ENCODE data around the gene GLIPR1L2. TPM values are rescaled to one million over a fixed set of nuclear protein-coding genes. Genes with fewer than 3 reads are reported as not detected.

Gene GLIPR1L2
- polyA plus RNA-seq, 1 donor = 1.8 TPM

DNA sequence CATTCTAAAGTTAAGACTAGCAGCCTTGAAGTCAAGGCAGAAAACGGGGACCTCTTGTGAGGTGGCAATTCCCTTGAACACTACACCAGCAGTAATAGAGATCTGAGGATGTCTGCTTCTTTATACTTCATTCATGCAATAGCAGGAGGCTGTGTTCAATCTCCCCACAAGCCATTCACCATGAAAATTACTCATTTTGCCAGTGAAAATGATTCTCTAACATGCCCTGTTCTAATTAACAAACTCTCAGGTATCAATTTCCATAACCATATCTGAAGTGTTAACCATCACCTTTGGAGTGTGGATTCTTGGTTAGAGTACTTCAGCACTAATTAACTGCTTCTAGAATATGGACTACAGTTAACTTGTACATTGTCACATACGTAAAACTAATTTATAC, 86.2 kb downstream of the GLIPR1L2 start:
- DNase-seq (ENCODE audit: low read depth) = no peak

GRCh38 chr12:75478116-75478794, 87.4 kb downstream of the GLIPR1L2 start:
- DNase-seq (ENCODE audit: low read depth) = no peak

DNA sequence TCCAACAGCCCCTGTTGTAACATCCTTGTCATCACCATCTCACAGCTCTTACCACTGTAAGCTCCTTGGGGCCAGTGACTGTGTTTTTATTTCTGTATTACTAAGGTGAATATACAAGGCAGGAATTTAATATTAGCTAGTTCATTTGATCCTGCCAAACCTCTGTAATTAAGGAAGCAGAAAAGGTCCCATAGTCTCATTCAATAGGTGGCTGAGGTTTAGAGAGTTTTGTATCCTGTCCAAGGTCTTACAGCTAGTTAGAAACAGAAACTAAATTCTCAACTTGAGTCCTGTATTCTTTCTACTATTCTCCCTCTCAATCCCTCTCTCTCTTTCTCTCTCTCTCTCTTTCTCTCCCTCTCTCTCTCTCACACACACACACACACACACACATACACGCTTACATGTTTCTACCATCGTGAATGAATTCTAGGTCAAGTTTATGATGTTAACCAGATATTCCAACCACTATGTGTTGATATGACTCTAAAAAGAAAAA, 89.1 kb downstream of the GLIPR1L2 start:
- no peak for DNase-seq (ENCODE audit: low read depth)

DNA sequence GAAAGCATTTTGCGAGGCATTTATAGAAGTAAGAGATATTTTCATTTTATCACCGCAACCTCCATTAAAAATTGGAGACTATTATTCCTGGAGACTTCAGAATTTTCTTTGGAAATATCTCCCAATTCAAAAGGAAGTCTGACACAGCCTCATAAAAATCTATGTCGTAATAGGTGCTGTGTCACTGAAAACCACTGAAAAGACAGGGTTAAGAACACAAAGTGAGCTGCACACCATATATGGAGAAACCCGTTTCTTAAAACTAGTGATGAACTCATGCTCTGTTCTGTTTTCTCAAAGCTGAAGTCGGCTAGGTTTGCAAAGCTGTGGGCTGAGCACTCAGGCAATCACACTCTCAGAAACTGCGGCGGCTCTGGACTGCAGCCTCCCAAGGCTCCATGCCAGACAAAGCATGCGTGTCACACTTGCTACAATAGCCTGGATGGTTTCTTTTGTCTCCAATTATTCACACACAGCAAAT, 89.6 kb downstream of the GLIPR1L2 start, which contains the start of gene GLIPR1:
Gene GLIPR1 (plus strand): TSS at position 287 of the 481 bp plus-strand sequence. CDS start 126 bp downstream, at position 413.
- peak; percentile 51 for DNase-seq (ENCODE audit: low read depth)

DNA sequence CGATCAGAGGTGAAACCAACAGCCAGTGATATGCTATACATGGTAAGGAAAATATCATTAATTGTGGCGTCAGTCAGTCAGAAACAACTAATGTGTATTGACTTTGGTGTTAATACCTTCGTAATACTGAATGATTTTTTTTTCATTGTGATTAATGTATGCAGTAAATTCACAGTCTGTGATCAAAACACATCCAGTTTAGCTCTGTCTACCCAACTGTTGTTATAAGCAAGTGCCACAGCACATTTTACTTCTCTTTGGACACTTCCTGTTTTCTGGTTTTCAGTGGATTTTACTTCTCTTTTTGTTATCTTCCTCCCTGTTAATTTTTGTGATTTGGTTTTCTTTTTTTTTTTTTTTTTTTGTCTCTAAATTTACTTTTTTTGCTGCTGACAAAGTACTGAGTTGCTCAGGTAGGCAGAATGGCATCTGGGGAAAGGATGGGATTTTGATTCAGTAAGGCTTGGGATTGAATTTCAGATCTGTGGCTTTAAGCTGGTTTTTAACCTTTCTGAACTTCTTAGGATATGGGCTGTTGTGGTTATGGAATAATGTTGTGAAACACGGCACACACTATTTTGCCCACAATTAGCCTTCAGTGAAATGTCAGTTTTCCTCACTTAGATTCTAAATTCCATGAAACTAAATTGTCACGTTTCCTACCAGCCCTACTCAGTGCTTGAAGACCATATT, 90.3 kb downstream of the GLIPR1L2 start:
- DNase-seq (ENCODE audit: low read depth) = no peak

DNA sequence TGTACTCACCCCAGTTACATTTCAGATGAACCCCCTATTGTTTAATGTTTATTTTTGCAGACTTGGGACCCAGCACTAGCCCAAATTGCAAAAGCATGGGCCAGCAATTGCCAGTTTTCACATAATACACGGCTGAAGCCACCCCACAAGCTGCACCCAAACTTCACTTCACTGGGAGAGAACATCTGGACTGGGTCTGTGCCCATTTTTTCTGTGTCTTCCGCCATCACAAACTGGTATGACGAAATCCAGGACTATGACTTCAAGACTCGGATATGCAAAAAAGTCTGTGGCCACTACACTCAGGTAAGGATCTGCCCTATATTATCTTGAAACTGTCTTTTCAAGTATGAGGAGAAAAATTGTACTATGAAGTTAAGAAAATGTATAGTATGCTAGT, 90.9 kb downstream of the GLIPR1L2 start:
- no peak for DNase-seq (ENCODE audit: low read depth)

Other genes starting within 250 kb of the GLIPR1L2 start
- gene KCNC2, start 181.2 kb upstream of the GLIPR1L2 start, polyA plus RNA-seq (ENCODE audit: insufficient read length) = 0.38 TPM
- gene CAPS2, start 60.8 kb upstream of the GLIPR1L2 start, polyA plus RNA-seq (ENCODE audit: insufficient read length) = 2.1 TPM
- 0.20 TPM for gene GLIPR1L1, start 56.4 kb upstream of the GLIPR1L2 start, polyA plus RNA-seq (ENCODE audit: insufficient read length)
- 10.3 TPM for gene GLIPR1, start 89.7 kb downstream of the GLIPR1L2 start, polyA plus RNA-seq (ENCODE audit: insufficient read length)
- gene KRR1, start 120.5 kb downstream of the GLIPR1L2 start, polyA plus RNA-seq (ENCODE audit: insufficient read length) = 54.4 TPM

Measured in forelimb muscle (tissue), 1 donor.